MCF 10A (cell line): ENCODE data around the gene GRIK1. TPM values are rescaled to one million over a fixed set of nuclear protein-coding genes. Genes with fewer than 3 reads are reported as not detected.

Experiments
- BruUV-seq: library from RNA; stranded (reverse); fragments of 400-500 nt; replicated peaks from 2 replicates; lab custom pipeline; 2021; lab: Mats Ljungman, UMichigan
- CTCF ChIA-PET: fragments of 300-600 bp; sonication (Branson Sonifier 250); formaldehyde crosslinking; extraction: SDS; loops from one replicate; lab custom pipeline; 2021; ENCODE audit warnings: antibody characterized with exemption, inconsistent platforms; lab: Yijun Ruan, JAX
- POLR2A ChIA-PET: fragments of 300-600, 350-650 bp; sonication (Branson Sonifier 250); formaldehyde crosslinking; extraction: SDS; loops from one replicate; lab custom pipeline; 2020; ENCODE audit warnings: antibody characterized with exemption, inconsistent platforms; lab: Yijun Ruan, JAX
- DNase-seq: peaks from one replicate; pipeline ENCODE4 v3.0.0-alpha.2; 2018; ENCODE audit not compliant: unreplicated experiment
- H3K27ac Mint-ChIP-seq: one replicate; pipeline ENCODE4 v1.8.0; 2022; ENCODE audit warnings: mild to moderate bottlenecking, low read depth, mixed read lengths; ENCODE audit not compliant: unreplicated experiment
- H3K27me3 Mint-ChIP-seq: one replicate; pipeline ENCODE4 v1.8.0; 2022; ENCODE audit warnings: mixed read lengths; ENCODE audit not compliant: insufficient read depth, unreplicated experiment
- H3K36me3 Mint-ChIP-seq: one replicate; pipeline ENCODE4 v1.8.0; 2022; ENCODE audit warnings: mild to moderate bottlenecking, moderate library complexity, mixed read lengths; ENCODE audit not compliant: insufficient read depth, unreplicated experiment
- H3K4me1 Mint-ChIP-seq: one replicate; pipeline ENCODE4 v1.8.0; 2022; ENCODE audit warnings: mixed read lengths; ENCODE audit not compliant: insufficient read depth, unreplicated experiment
- H3K4me3 Mint-ChIP-seq: one replicate; pipeline ENCODE4 v1.8.0; 2022; ENCODE audit warnings: mild to moderate bottlenecking, moderate library complexity, mixed read lengths; ENCODE audit not compliant: unreplicated experiment
- H3K9me3 Mint-ChIP-seq: one replicate; pipeline ENCODE4 v1.8.0; 2022; ENCODE audit warnings: mixed read lengths; ENCODE audit not compliant: unreplicated experiment
- intact Hi-C: fragments of 100-400 bp; cut with micrococcal nuclease; formaldehyde crosslinking; loops from 2 replicates; pipeline ENCODE4 v1.14.1; 2022
- total RNA-seq: library from RNA; stranded (reverse); gene quantifications from 2 replicates; pipeline ENCODE4 v1.2.3, GENCODE V29; 2022
- TF ChIP-seq, protein P1 (sequence below): fragments of 200-600 bp; IDR thresholded peaks from one replicate; pipeline ENCODE4 v1.8.0; 2022; ENCODE audit warnings: antibody characterized with exemption, mild to moderate bottlenecking; ENCODE audit not compliant: unreplicated experiment

The GRIK1 gene
- total RNA-seq, 1 experiment from 2014 or later, result not detected

DNA sequence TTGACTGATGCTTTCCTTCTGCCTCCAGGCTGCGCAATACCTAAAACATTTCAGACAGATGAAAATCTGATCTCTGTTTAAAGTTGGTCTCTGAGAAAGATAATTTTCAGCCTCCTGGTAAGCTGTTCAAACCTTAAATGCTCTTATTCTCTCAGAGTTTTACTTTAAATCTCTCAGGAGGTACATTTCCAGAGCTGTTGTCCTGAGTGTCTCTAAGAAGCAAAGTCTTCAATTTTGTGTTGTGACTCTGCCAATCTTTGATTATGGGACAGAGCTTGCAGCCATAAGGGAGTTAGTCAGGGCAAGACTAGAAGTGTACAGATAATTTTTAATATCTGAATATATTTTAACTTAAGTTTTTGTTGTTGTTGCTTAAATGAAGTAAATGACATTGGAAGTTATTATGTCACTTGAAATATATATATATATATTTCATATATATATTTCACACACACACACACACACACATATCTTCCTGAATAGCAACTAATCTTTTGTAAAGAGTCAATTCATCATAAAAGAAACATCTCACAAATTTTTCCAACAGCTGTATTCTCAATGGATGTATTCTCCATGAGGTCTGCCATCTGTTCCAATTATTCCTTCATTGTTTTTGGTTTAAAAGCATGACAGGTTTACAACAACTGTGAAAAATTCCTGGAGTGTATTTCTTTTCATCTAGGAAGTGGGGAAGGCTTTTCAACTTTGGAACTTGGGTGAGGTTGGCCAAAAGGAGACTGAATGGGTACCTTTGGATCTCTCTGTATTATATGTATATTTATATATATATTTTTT lies 381.7 kb downstream of the GRIK1 start:
- Mint-ChIP-seq H3K4me1 (no peaks in the 10 kb centered on the region), H3K27ac (no peak overlapping the region), H3K36me3 (no peaks in the 10 kb centered on the region), H3K27me3 (no peaks in the 10 kb centered on the region), H3K4me3 (no peak overlapping the region), H3K9me3 (no peaks in the 10 kb centered on the region)
- ChIA-PET POLR2A (interaction anchor here (0.7 kb wide), 1 partner anchor 213 kb away, joined by 4 read pairs; no protein-coding TSS in a partner anchor), CTCF (no interaction called here)
- intact Hi-C loops, result no loop called here
- no TSS peak for BruUV-seq
- DNase-seq, result no peak
- TF ChIP-seq, protein P1, sequence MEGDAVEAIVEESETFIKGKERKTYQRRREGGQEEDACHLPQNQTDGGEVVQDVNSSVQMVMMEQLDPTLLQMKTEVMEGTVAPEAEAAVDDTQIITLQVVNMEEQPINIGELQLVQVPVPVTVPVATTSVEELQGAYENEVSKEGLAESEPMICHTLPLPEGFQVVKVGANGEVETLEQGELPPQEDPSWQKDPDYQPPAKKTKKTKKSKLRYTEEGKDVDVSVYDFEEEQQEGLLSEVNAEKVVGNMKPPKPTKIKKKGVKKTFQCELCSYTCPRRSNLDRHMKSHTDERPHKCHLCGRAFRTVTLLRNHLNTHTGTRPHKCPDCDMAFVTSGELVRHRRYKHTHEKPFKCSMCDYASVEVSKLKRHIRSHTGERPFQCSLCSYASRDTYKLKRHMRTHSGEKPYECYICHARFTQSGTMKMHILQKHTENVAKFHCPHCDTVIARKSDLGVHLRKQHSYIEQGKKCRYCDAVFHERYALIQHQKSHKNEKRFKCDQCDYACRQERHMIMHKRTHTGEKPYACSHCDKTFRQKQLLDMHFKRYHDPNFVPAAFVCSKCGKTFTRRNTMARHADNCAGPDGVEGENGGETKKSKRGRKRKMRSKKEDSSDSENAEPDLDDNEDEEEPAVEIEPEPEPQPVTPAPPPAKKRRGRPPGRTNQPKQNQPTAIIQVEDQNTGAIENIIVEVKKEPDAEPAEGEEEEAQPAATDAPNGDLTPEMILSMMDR, result no peak

DNA sequence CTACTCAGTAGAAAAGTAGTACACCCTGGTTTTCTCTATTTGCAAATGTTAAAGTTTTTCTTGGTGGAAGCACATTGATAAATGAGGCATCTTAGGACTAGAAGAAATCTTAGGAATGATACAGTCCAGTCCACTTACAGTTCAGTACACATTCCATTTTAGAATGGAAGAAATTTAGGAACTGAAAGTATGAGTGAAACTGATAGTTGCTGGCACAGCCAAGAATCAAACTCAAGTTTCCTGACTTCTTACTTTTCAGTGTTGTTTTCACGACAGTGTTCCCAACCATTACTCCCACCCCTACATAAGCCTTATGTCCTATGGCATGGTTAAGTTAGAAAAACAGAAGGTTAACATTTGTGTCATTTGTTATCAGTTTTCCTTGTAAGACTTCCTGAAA lies 382.6 kb downstream of the GRIK1 start:
- ChIA-PET CTCF (interaction anchor here (0.6 kb wide), 1 partner anchor 65 kb away, joined by 3 read pairs; no protein-coding TSS in a partner anchor), POLR2A (no interaction called here)
- H3K4me1 Mint-ChIP-seq, result no peaks in the 10 kb centered on the region
- no peaks in the 10 kb centered on the region for H3K27me3 Mint-ChIP-seq
- TF ChIP-seq, protein P1, result no peak
- intact Hi-C loops, result no loop called here
- no peaks in the 10 kb centered on the region for H3K36me3 Mint-ChIP-seq
- H3K9me3 Mint-ChIP-seq, result no peaks in the 10 kb centered on the region
- no peak for DNase-seq
- BruUV-seq, result no TSS peak
- no peak overlapping the region for H3K4me3 Mint-ChIP-seq
- H3K27ac Mint-ChIP-seq, result no peak overlapping the region

DNA sequence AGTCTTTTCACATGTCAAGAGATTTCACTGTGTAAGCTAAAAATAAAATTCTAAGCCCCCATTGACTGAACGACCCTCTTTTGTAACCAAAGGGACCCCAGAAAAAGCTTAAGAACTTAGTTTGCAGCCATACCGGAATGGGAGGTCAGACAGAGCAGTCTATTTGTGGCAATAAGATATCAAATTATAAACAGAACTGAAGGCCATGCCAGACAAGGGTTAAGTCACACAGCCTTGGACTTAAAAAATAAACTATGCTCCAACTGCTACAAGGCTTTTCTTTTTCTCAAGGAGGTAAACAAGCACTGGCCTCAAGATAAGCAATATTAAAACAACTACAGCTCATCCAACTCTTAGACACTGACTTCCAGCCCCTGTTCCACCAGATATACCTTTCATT lies 384.2 kb downstream of the GRIK1 start:
- Mint-ChIP-seq H3K4me3 (no peak overlapping the region), H3K9me3 (no peaks in the 10 kb centered on the region), H3K27ac (no peak overlapping the region), H3K27me3 (no peaks in the 10 kb centered on the region), H3K4me1 (no peaks in the 10 kb centered on the region), H3K36me3 (no peaks in the 10 kb centered on the region)
- POLR2A ChIA-PET, result no interaction called here
- TF ChIP-seq, protein P1, result no peak
- intact Hi-C loops, result no loop called here
- CTCF ChIA-PET, result interaction anchor here (0.5 to 1.0 kb wide), 2 partner anchors 11 to 79 kb away, joined by 3 to 4 read pairs; no protein-coding TSS in a partner anchor
- no TSS peak for BruUV-seq
- DNase-seq, result no peak

DNA sequence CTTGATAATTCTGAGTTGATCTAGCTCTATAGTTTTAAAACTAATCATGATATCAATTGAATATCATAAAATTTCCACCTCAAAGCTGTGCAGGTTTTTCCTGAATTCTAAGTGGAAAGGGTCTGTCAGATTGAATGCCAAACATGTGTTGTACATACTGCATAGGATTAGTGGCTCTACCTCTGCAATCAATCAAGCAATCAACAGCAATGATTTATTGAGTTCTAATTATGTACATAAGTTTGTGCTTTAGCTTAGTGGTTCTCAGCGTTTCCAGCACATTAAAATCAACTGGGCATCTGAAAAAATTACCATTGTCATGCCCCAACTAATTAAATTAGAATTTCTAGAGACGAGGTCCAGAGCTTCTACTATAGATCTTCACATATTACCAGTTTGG lies 389.6 kb downstream of the GRIK1 start:
- no peaks in the 10 kb centered on the region for H3K27me3 Mint-ChIP-seq
- H3K4me3 Mint-ChIP-seq, result no peak overlapping the region
- ChIA-PET CTCF (interaction anchor here (0.9 kb wide), 1 partner anchor 74 kb away, joined by 3 read pairs; no protein-coding TSS in a partner anchor), POLR2A (no interaction called here)
- H3K9me3 Mint-ChIP-seq, result no peaks in the 10 kb centered on the region
- DNase-seq, result no peak
- TF ChIP-seq, protein P1, result no peak
- BruUV-seq, result no TSS peak
- H3K4me1 Mint-ChIP-seq, result no peaks in the 10 kb centered on the region
- H3K36me3 Mint-ChIP-seq, result no peaks in the 10 kb centered on the region
- intact Hi-C loops, result no loop called here
- H3K27ac Mint-ChIP-seq, result no peak overlapping the region
